Mucosa of descending colon (tissue), 3 donors: ENCODE data around the gene LOXHD1. TPM values are rescaled to one million over a fixed set of nuclear protein-coding genes. Genes with fewer than 3 reads are reported as not detected.

Experiments used
- ATAC-seq: fragments of 200-7000 bp; cut with Tn5 transposase; one replicate; pipeline ENCODE4 v1.9.1; 2020; ENCODE audit warnings: mild to moderate bottlenecking, moderate library complexity
- DNase-seq, 3 donors: peaks; one replicate each; pipeline ENCODE4 v3.0.0-alpha.2; 2020
- H3K36me3 ChIP-seq: fragments of 200-600 bp; one replicate; pipeline ENCODE4 v1.8.0; 2021; ENCODE audit warnings: low read depth, mild to moderate bottlenecking
- H3K4me1 ChIP-seq: fragments of 200-600 bp; one replicate; pipeline ENCODE4 v1.8.0; 2021; ENCODE audit warnings: low read depth, mild to moderate bottlenecking
- H3K4me3 ChIP-seq: fragments of 200-600 bp; one replicate; pipeline ENCODE4 v1.8.0; 2021; ENCODE audit warnings: mild to moderate bottlenecking
- H3K9me3 ChIP-seq: fragments of 200-600 bp; one replicate; pipeline ENCODE4 v1.8.0; 2021; ENCODE audit warnings: mild to moderate bottlenecking
- CTCF ChIP-seq: fragments of 200-600 bp; IDR thresholded peaks from one replicate; pipeline ENCODE4 v1.8.0; 2022; ENCODE audit warnings: antibody characterized with exemption, mild to moderate bottlenecking
- intact Hi-C, 2 donors: fragments of 100-400 bp; cut with DNase I in 1 of 2; cut with micrococcal nuclease in 1 of 2; formaldehyde crosslinking; loops; one replicate each; pipeline versions ENCODE4 v1.11.0 to v1.11.1; 2022; cut with DNase I, micrococcal nuclease
- total RNA-seq, 3 donors: library from RNA; stranded (reverse); fragmentation: NEBNext Ultra II Directional in 2 of 3; extraction: Animal tissue kit (Norgen Biotek cat#: 25700) in 2 of 3; gene quantifications; one replicate each; pipeline versions ENCODE4 v1.2.1 to v1.2.4, GENCODE V29; 2021 to 2023
- donor health status: DM: no; HTN: no; CAD: no; lungs with moderate emphysema.
- donor health status: DM: no; HTN: no; CAD: no.
- donor health status: DM: no; HTN: yes; CAD: no.

Gene LOXHD1
- total RNA-seq, 3 donors from 2014 or later, result 0.06 TPM; not detected in 2

DNA sequence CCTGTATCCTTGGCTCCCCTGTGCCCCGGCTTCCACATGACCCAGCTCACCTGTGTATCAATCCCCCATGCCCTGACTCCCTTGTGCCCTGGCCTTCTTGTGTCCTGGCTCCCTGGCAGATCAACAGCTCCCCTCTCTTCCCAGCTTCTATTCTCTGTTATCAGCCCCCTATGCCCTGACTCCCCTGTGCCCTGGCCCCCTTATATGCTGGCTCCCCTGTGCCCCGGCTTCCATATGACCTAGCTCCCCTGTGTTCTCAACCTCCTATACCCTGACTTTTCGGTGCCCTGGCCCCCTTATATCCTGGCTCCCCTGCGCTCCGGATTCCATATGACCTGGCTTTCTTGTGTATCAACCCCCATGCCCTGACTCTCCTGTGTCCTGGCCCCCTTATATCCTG lies 209.2 kb downstream of the LOXHD1 start:
- ATAC-seq (no peak), DNase-seq (no peak)
- Histone ChIP-seq H3K4me1 (no peaks in the 10 kb centered on the region), H3K9me3 (no peaks in the 10 kb centered on the region), H3K36me3 (no peaks in the 10 kb centered on the region), H3K4me3 (no peak overlapping the region)
- no peak for TF ChIP-seq CTCF
- intact Hi-C loops, result no loop called here

- Histone ChIP-seq H3K4me1 (no peaks in the 10 kb centered on the region), H3K36me3 (no peaks in the 10 kb centered on the region), H3K4me3 (no peak overlapping the region), H3K9me3 (no peaks in the 10 kb centered on the region)
- intact Hi-C loops, result no loop called here
- no peak for ATAC-seq
- DNase-seq, result no peak
- no peak for TF ChIP-seq CTCF
These were observed 209.7 kb downstream of the LOXHD1 start for GRCh38 chr18:46447323-46447722.

- no peak for DNase-seq
- Histone ChIP-seq H3K4me3 (no peak overlapping the region), H3K9me3 (no peaks in the 10 kb centered on the region), H3K36me3 (no peaks in the 10 kb centered on the region), H3K4me1 (no peaks in the 10 kb centered on the region)
- intact Hi-C loops, result no loop called here
- no peak for TF ChIP-seq CTCF
- no peak for ATAC-seq
These were observed 211.3 kb downstream of the LOXHD1 start for GRCh38 chr18:46445522-46446313.

- ATAC-seq, result no peak
These were observed 218.0 kb downstream of the LOXHD1 start for GRCh38 chr18:46439037-46439436.

GRCh38 chr18:46437061-46437460 lies 220.0 kb downstream of the LOXHD1 start:
- intact Hi-C loops, result no loop called here
- Histone ChIP-seq H3K36me3 (no peaks in the 10 kb centered on the region), H3K4me1 (no peaks in the 10 kb centered on the region), H3K4me3 (no peak overlapping the region), H3K9me3 (no peaks in the 10 kb centered on the region)
- TF ChIP-seq CTCF, result no peak
- ATAC-seq (no peak), DNase-seq (no peak)

More at GRCh38 chr18:46439037-46439436, 218.0 kb downstream of the LOXHD1 start:
- Histone ChIP-seq H3K36me3 (no peaks in the 10 kb centered on the region), H3K4me1 (no peaks in the 10 kb centered on the region), H3K4me3 (no peak overlapping the region), H3K9me3 (no peaks in the 10 kb centered on the region)
- DNase-seq, result no peak
- no peak for TF ChIP-seq CTCF
- intact Hi-C loops, result no loop called here
